Measurements from ENCODE around the gene ANKRD39.

The ANKRD39 gene

GRCh38 chr2:96831679-96832078, 26.1 kb downstream of the ANKRD39 start:
- DNase-seq (ENCODE audit: low read depth, low spot score), result no peak

GRCh38 chr2:96830044-96830562, 27.7 kb downstream of the ANKRD39 start:
- no peak for DNase-seq (ENCODE audit: low read depth, low spot score)

- DNase-seq (ENCODE audit: low read depth, low spot score), result no peak
These were observed 28.9 kb downstream of the ANKRD39 start for GRCh38 chr2:96828874-96829273.

GRCh38 chr2:96828436-96828835, 29.4 kb downstream of the ANKRD39 start:
- no peak for DNase-seq (ENCODE audit: low read depth, low spot score)

GRCh38 chr2:96826546-96827278, 31.1 kb downstream of the ANKRD39 start:
- DNase-seq (ENCODE audit: low read depth, low spot score), result no peak

GRCh38 chr2:96825057-96825456, 32.8 kb downstream of the ANKRD39 start:
- DNase-seq (ENCODE audit: low read depth, low spot score), result no peak

- no peak for DNase-seq (ENCODE audit: low read depth, low spot score)
These were observed 33.5 kb downstream of the ANKRD39 start for GRCh38 chr2:96824079-96824870.

- DNase-seq (ENCODE audit: low read depth, low spot score), result no peak
These were observed 34.6 kb downstream of the ANKRD39 start for GRCh38 chr2:96823198-96823597.

- DNase-seq (ENCODE audit: low read depth, low spot score), result no peak
These were observed 35.0 kb downstream of the ANKRD39 start for GRCh38 chr2:96822786-96823185.

- no peak for DNase-seq (ENCODE audit: low read depth, low spot score)
These were observed 36.6 kb downstream of the ANKRD39 start for GRCh38 chr2:96821113-96821675.

- no peak for DNase-seq (ENCODE audit: low read depth, low spot score)
These were observed 37.8 kb downstream of the ANKRD39 start for GRCh38 chr2:96819876-96820511.

GRCh38 chr2:96819128-96819875, 38.5 kb downstream of the ANKRD39 start:
- DNase-seq (ENCODE audit: low read depth, low spot score), result no peak

GRCh38 chr2:96817882-96818281, 39.9 kb downstream of the ANKRD39 start:
- DNase-seq (ENCODE audit: low read depth, low spot score), result no peak

- no peak for DNase-seq (ENCODE audit: low read depth, low spot score)
These were observed 40.7 kb downstream of the ANKRD39 start for GRCh38 chr2:96816836-96817702.

GRCh38 chr2:96816127-96816835, 41.5 kb downstream of the ANKRD39 start, which contains the start of gene CNNM3:
Gene CNNM3 (plus strand): TSS chr2:96816268. CDS start chr2:96816278, 10 bp downstream.
- DNase-seq (ENCODE audit: low read depth, low spot score), result peak; percentile 92

- DNase-seq (ENCODE audit: low read depth, low spot score), result no peak
These were observed 42.3 kb downstream of the ANKRD39 start for GRCh38 chr2:96815326-96816126.

- DNase-seq (ENCODE audit: low read depth, low spot score), result no peak
These were observed 44.2 kb downstream of the ANKRD39 start for GRCh38 chr2:96813656-96814055.

GRCh38 chr2:96811917-96812316, 45.9 kb downstream of the ANKRD39 start:
- no peak for DNase-seq (ENCODE audit: low read depth, low spot score)

GRCh38 chr2:96810783-96811192, 47.0 kb downstream of the ANKRD39 start:
- no peak for DNase-seq (ENCODE audit: low read depth, low spot score)

Measured in activated CD4-positive, CD25-positive, alpha-beta regulatory T cell treated with anti-CD3 and anti-CD28 coated beads, Interleukin-2, amount 50 U/mL, for 16 hours (primary cell).